RWPE1 (cell line): ENCODE measurements around the gene TRPC6.
A peak's percentile ranks its signal among the peaks of the same experiment; 100 is the strongest.

Experiments
- CTCF ChIA-PET: fragments of 350-600 bp; sonication (Branson Sonifier 250); formaldehyde crosslinking; extraction: SDS; loops from one replicate; lab custom pipeline; 2021; lab: Yijun Ruan, JAX
- POLR2A ChIA-PET: fragments of 400-600 bp; formaldehyde crosslinking; extraction: SDS; loops from one replicate; lab custom pipeline; 2020; ENCODE audit warnings: antibody characterized with exemption; ENCODE audit not compliant: low non-redundant PET; lab: Yijun Ruan, JAX
- DNase-seq: peaks from one replicate; pipeline ENCODE4 v3.0.0; 2012; ENCODE audit warnings: low spot score
- H3K27ac ChIP-seq: fragments of 450-650 bp; 2 replicates; pipeline ENCODE4 v1.5.1; 2017
- TF ChIP-seq, protein P1 (sequence below): fragments of 450-650 bp; conservative IDR thresholded peaks from 2 replicates; pipeline ENCODE4 v1.5.1; 2017; ENCODE audit warnings: low read depth, mild to moderate bottlenecking

Gene TRPC6

DNA sequence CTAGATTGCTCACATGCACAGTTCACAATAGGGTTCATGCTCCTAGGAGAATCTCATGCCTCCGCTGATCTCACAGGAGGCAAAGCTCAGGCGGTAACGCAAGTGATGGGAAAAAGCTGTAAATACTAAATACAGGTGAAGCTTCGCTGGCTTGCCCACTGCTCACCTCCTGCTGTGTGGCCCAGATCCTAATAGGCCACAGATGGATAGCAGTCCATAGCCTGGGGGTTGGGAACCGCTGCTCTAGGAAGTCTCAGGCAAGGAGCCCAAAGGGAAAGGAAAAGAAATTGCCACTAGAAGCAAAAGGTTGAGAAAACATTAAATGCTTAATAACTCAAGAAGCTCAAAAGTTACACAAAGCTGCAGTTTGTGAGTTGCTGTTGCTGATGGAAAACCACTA, 3.2 kb upstream of the TRPC6 start:
- no peak overlapping the region for H3K27ac ChIP-seq
- ChIA-PET POLR2A (no interaction called here), CTCF (no interaction called here)
- TF ChIP-seq, protein P1, sequence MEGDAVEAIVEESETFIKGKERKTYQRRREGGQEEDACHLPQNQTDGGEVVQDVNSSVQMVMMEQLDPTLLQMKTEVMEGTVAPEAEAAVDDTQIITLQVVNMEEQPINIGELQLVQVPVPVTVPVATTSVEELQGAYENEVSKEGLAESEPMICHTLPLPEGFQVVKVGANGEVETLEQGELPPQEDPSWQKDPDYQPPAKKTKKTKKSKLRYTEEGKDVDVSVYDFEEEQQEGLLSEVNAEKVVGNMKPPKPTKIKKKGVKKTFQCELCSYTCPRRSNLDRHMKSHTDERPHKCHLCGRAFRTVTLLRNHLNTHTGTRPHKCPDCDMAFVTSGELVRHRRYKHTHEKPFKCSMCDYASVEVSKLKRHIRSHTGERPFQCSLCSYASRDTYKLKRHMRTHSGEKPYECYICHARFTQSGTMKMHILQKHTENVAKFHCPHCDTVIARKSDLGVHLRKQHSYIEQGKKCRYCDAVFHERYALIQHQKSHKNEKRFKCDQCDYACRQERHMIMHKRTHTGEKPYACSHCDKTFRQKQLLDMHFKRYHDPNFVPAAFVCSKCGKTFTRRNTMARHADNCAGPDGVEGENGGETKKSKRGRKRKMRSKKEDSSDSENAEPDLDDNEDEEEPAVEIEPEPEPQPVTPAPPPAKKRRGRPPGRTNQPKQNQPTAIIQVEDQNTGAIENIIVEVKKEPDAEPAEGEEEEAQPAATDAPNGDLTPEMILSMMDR, result no peak
- no peak for DNase-seq

DNA sequence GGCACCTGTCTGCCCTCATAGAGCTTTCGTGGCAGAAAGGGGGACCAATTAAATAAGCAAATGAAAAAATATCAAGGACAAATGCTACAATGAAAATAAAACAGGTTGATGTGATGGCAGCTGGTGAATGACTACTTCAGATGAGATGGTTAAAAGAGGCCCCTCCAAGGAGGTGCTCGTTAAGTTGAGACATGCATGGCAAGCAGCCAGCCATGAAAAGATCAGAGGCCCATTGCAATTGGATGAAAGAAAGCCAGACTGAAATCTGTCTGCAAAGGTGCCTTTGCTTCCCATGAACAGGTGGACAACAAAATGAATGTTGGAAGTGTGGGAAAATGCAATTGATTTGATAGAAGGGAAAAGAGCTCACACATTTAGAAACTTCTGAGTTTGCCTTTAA, 848 bp upstream of the TRPC6 start:
- POLR2A ChIA-PET, result no interaction called here

DNA sequence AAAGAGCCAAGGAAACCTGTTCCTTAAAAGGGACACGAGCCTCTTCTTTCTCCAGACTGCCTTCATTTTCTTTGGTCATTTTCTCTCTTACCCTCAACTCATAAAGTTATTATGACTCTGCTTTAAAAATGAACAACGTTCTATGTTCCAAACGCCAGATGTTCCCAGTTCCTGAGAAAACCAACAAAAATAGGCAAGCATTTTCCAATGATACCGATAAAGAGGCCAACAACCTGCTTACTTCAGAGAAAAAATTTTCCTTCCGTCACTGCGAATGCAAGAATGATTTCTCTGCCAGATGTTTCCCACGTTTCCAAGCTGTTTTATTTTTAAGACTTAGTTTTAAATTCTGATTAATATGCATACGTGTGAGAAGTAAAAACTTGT, 315 bp upstream of the TRPC6 start:
- CTCF ChIA-PET, result no interaction called here
- DNase-seq, result no peak
- TF ChIP-seq, protein P1, result no peak
- no peak overlapping the region for H3K27ac ChIP-seq
- POLR2A ChIA-PET, result no interaction called here

More for the DNA sequence above, 848 bp upstream of the TRPC6 start:
- CTCF ChIA-PET, result no interaction called here
- TF ChIP-seq, protein P1, result no peak
- DNase-seq, result no peak
- no peak overlapping the region for H3K27ac ChIP-seq

DNA sequence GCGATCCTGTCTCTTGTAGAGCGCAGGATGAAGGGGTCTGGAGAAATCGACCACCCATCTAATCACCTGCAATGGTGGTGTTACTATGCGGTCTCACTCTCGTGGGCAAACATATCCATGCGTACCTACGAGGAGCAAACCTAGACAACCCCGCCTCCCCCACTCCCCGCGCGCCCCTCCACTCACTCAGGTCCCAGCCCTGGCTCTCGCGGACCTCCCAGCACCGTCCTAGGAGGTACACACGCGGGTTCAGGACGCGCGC, 887 bp downstream of the TRPC6 start:
- CTCF ChIA-PET, result no interaction called here
- H3K27ac ChIP-seq, result no peak overlapping the region
- POLR2A ChIA-PET, result no interaction called here
- TF ChIP-seq, protein P1, result no peak
- no peak for DNase-seq

DNA sequence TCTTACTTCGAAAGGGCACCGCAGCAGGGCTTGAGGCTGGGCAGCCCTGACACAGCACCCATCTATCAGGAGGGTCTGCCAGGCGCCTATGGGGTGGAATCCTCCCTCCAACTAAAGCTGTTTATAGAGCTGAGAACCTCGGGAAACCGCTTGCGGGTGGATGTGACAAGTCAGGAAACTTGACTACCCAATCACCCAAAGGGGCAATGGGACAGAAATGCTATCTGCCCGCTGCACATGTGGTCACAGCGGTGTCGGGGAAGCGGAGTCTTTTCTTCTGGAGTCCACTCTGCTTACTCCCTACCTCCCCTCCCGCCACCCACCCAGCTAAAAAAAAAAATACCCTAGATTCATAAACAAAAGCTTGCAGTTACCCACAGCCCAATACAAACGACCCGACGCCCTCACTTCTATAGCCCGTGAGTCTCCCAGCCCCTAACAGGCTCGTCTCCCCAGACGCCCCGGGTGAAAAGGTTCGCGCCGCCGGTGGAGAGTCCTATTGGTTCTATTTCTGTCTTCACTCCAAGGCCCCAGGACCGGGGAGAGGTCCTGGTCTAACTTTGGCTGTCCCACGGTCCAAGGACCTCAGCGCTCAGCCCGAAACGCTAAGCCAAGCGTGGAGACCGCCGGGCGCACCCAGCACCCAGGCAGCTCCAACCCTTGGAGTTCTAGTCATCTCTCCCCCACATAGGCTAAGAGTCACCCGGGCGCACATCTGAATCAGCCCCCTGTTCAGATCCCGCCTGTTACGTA, 1.4 kb downstream of the TRPC6 start:
- CTCF ChIA-PET, result no interaction called here
- POLR2A ChIA-PET, result no interaction called here
- H3K27ac ChIP-seq, result no peak overlapping the region
- DNase-seq, result peak; percentile 6
- TF ChIP-seq, protein P1, result no peak

DNA sequence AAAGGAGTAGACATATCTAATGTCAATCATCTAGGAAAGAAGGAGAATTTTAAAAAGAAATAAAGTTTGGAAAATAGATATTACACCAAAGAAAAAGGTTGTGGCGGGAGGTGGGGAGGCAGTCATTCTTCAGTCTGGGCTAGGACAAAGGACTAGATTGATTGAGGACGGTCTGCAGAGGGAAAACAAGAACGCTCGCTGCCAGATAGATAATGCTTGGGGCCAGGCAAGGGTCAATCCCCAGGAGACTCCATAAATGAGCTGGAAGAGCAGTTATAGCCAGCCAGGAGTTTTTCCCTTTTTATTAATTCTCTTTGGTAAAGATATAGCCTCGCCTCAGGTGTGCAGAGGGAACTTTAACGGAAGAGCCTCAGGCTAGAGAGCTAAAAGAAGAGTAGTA, 6.3 kb downstream of the TRPC6 start:
- DNase-seq, result no peak
- no peak overlapping the region for H3K27ac ChIP-seq
- TF ChIP-seq, protein P1, result no peak
- ChIA-PET POLR2A (no interaction called here), CTCF (no interaction called here)
